Measurements from ENCODE around the gene RPL32. TPM values are rescaled to one million over a fixed set of nuclear protein-coding genes. Genes with fewer than 3 reads are reported as not detected.

The RPL32 gene
- total and polyA plus RNA-seq, 2 of the 4 experiments (the other 2 are of a cell fraction) = 566 to 1,856 TPM

DNA sequence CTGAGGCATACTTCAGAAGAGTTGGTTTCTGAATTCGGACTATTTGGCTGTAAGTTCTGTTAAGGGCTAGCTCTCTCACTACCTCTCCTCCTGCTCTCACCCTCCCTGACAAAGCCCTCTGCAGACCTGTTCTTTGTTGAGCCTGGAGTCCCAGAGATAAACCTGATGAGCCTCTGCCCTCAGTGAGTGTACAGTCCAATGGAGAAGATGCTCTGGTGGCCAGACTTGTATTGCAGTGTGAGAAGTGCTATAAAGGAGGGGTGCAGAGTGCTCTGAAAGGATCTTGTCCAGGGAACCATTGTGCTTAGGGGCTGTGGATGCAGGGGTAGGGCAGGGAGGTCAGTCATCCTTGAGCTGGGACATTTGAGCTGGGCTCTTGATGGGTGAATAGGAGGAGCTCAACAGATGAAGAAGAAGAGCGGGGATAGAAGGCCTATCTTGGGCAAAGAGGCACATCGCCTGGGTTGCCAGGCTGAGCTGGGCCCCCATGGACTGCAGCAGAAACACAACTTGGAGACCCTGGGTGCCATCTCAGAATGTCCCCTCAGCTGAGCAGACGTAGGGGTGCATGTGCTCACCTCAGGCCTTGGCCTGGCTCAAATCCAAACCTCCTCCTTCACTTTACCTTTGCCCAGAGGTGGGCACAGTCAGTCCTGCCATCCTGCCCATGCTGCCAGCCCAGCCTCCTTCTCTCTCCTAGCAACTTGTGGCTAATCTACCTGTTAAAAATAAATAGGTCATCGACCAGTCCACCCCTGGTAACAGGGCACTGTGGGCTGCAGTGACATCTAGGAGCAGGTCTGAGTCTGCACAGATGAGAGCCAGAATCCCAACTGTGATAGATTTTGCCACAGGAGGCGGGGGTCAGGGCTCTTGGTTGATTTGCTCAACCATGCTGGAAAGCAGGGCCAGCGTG, 41.6 kb downstream of the RPL32 start:
- TF ChIP-seq, protein P1, sequence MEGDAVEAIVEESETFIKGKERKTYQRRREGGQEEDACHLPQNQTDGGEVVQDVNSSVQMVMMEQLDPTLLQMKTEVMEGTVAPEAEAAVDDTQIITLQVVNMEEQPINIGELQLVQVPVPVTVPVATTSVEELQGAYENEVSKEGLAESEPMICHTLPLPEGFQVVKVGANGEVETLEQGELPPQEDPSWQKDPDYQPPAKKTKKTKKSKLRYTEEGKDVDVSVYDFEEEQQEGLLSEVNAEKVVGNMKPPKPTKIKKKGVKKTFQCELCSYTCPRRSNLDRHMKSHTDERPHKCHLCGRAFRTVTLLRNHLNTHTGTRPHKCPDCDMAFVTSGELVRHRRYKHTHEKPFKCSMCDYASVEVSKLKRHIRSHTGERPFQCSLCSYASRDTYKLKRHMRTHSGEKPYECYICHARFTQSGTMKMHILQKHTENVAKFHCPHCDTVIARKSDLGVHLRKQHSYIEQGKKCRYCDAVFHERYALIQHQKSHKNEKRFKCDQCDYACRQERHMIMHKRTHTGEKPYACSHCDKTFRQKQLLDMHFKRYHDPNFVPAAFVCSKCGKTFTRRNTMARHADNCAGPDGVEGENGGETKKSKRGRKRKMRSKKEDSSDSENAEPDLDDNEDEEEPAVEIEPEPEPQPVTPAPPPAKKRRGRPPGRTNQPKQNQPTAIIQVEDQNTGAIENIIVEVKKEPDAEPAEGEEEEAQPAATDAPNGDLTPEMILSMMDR (conservative IDR thresholded peaks at IDR 0.05; ENCODE audit: low read depth, low read length) = no peak
- TF ChIP-seq FOS (IDR thresholded peaks at IDR 0.05; ENCODE audit: low read depth, low read length) (no peak), RFX5 (IDR thresholded peaks at IDR 0.05; ENCODE audit: low read depth, low read length) (no peak), MAFK (IDR thresholded peaks at IDR 0.05; ENCODE audit: low read depth, low read length) (no peak), SMC3 (IDR thresholded peaks at IDR 0.05; ENCODE audit: low read depth, low read length) (no peak), CEBPB (IDR thresholded peaks at IDR 0.05; ENCODE audit: low read depth, low read length) (no peak), RAD21 (IDR thresholded peaks at IDR 0.05; ENCODE audit: low read length) (no peak), BHLHE40 (IDR thresholded peaks at IDR 0.05; ENCODE audit: low read depth, low read length) (no peak), MAZ (IDR thresholded peaks at IDR 0.05; ENCODE audit: borderline replicate concordance, low read depth, low read length) (no peak), NFE2L2 (IDR thresholded peaks at IDR 0.05; ENCODE audit: low read depth, low read length) (no peak)
- TF ChIP-seq, protein P2, sequence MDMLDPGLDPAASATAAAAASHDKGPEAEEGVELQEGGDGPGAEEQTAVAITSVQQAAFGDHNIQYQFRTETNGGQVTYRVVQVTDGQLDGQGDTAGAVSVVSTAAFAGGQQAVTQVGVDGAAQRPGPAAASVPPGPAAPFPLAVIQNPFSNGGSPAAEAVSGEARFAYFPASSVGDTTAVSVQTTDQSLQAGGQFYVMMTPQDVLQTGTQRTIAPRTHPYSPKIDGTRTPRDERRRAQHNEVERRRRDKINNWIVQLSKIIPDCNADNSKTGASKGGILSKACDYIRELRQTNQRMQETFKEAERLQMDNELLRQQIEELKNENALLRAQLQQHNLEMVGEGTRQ (IDR thresholded peaks at IDR 0.05; ENCODE audit: low read depth, low read length) = no peak
- TF ChIP-seq, protein P3, sequence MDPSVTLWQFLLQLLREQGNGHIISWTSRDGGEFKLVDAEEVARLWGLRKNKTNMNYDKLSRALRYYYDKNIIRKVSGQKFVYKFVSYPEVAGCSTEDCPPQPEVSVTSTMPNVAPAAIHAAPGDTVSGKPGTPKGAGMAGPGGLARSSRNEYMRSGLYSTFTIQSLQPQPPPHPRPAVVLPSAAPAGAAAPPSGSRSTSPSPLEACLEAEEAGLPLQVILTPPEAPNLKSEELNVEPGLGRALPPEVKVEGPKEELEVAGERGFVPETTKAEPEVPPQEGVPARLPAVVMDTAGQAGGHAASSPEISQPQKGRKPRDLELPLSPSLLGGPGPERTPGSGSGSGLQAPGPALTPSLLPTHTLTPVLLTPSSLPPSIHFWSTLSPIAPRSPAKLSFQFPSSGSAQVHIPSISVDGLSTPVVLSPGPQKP (IDR thresholded peaks at IDR 0.05; ENCODE audit: borderline replicate concordance, low read depth, low read length) = no peak
- Histone ChIP-seq H4K20me1 (ENCODE audit: insufficient read depth, low read length) (no peaks in the 10 kb centered on the region), H2AFZ (replicated peaks; ENCODE audit: low read length, poor library complexity) (no peak overlapping the region), H3K36me3 (ENCODE audit: control insufficient read depth, insufficient read depth, low read length) (peaks cover 9% of the 10 kb centered on the region; the same call in 1 of the 2 replicates), H3K79me1 (ENCODE audit: low read depth in 1 of 2, low read length in 2 of 2) (peaks cover 0 to 11% of the 10 kb centered on the region in 2 experiments; a peak in 3 of 4 replicates), H3K18ac (ENCODE audit: low read depth, low read length) (no peak overlapping the region), H3K56ac (ENCODE audit: extremely low read depth, insufficient read depth, low read length) (no peak overlapping the region), H2BK20ac (ENCODE audit: low read depth, low read length) (no peak overlapping the region), H3K4me3 (ENCODE audit: insufficient read depth, low read depth, low read length) (no peak overlapping the region), H3K4me2 (ENCODE audit: low read depth, low read length) (no peak overlapping the region), H3K27ac (ENCODE audit: insufficient read depth, low read length) (no peak overlapping the region), H3K4ac (ENCODE audit: low read depth, low read length) (no peak overlapping the region), H3K27me3 (ENCODE audit: control insufficient read depth, insufficient read depth, low read length) (no peaks in the 10 kb centered on the region), H4K91ac (ENCODE audit: insufficient read depth, low read depth, low read length) (no peak overlapping the region), H4K8ac (ENCODE audit: low read depth in 2 of 2, low read length in 2 of 2) (no peak overlapping the region), H3K9ac (ENCODE audit: low read depth, low read length) (no peak overlapping the region), H2AK9ac (replicated peaks; ENCODE audit: low read depth, low read length, poor library complexity) (no peak overlapping the region), H2BK15ac (ENCODE audit: low read depth, low read length) (no peak overlapping the region), H3K4me1 (ENCODE audit: control insufficient read depth, insufficient read depth, low read length) (peaks cover 5% of the 10 kb centered on the region), H3K23ac (ENCODE audit: low read depth, low read length) (no peak overlapping the region), H3K14ac (replicated peaks; ENCODE audit: low read depth, low read length) (no peak overlapping the region), H2BK5ac (ENCODE audit: low read depth, low read length, poor library complexity, severe bottlenecking) (no peak overlapping the region), H3K9me1 (ENCODE audit: insufficient read depth, low read length) (peaks cover 14% of the 10 kb centered on the region), H2AK5ac (ENCODE audit: low read depth, low read length) (no peak overlapping the region), H3K9me3 (ENCODE audit: control insufficient read depth, insufficient read depth, low read length) (no peaks in the 10 kb centered on the region), H4K5ac (ENCODE audit: low read depth, low read length) (no peak overlapping the region), H2BK120ac (ENCODE audit: low read depth, low read length) (no peak overlapping the region)
- intact Hi-C loops (cut with micrococcal nuclease) (no loop called here), in situ Hi-C loops (cut with MboI; ENCODE audit: low sequenced_read_pairs) (no loop called here), dilution Hi-C loops (cut with HindIII; ENCODE audit: low sequenced_read_pairs, unreplicated experiment) (no loop called here)
- DNase-seq = no peak
- no CpG with 5 or more reads among the region's 7 CpGs for WGBS, 2 experiments (ENCODE audit: extremely low coverage in 2 of 2, insufficient read length in 1 of 2)
- ChIA-PET POLR2A (ENCODE audit: unreplicated experiment) (no interaction called here), CTCF (no interaction called here)
- ATAC-seq (ENCODE audit: low read depth) = no peak
- BruUV-seq (replicated peaks) = no TSS peak
